Measurements from ENCODE around the gene NENF. TPM values are rescaled to one million over a fixed set of nuclear protein-coding genes. Genes with fewer than 3 reads are reported as not detected.

Gene NENF
- total RNA-seq, 2 donors from 2014 or later: 83.8 to 88.6 TPM

DNA sequence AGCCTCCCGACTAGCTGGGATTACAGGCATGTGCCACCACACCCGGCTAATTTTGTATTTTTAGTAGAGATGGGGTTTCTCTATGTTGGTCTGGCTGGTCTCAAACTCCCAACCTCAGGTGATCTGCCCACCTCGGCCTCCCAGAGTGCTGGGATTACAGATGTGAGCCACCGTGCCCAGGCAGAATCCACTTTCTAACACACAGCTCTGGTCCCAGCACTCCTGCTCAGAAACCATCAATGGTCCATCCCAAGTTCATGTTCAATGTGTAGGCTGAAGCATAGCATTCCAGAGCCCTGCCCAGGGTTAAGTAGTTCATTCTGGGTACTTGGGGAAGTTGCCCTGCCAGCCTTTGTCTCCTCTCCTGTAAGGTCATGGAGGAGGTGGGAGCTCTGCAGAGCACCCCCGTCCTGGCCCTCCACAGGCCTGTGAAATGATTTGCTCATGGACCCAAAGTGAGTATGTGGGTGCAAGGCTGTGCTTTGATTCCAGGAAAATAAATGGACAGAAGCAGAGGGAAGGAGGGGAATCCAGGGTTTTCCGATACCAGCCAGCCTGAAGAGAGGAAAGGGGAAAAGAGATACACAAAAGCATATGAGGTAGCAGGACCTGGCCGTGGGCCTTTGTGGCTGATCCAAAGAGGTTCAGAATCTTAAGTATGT, 55.2 kb downstream of the NENF start:
- intact Hi-C loops (cut with DNase I): loop anchor here in 1 of 2 donors (5.0 kb wide), 1 partner anchor 79 kb away; no protein-coding TSS in a partner anchor
- ATAC-seq (no peak), DNase-seq (no peak)

DNA sequence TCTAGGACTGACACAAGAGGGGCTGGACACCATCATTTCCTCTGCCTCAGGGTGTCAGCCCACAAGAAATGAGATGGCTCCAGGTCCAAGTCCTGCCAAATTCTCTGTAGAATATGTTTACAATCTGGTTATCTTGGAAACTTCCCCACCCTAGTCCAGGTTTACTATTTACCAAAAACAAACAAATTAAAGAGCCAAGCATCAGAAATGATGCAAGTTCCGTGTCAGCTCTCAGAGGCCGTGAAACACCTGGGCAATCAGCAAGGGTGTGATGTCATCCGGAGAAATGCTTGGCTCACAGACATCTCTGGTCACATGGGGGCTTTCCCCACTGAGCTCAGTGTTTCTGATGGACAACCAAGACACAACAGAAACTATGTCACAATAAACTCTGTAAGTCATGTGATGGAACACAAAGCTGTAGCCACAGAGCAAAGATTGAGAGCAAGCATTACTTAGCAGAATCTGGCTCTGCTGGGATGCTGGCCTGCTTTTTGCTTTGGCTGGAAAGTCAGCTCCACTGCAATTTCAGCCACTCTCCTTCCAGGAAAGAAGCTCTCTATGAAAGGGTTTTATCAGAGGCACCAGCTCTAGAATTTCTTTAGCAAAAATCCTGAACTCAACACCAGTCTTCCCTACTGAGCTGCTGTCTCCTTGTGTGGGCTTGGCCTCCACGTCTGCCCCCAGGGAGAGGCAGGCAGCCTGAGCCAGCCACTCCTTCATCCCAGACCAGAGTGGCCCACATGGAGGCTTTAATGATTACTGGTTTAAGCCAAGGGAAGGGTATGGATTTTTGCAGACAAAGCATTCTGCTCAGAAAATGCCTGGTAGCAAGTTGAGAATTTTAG, 55.9 kb downstream of the NENF start:
- DNase-seq (peak; percentile 52), ATAC-seq (peak; percentile 62 to 82)
- intact Hi-C loops (cut with DNase I): loop anchor here in 1 of 2 donors (5.0 kb wide), 1 partner anchor 79 kb away; no protein-coding TSS in a partner anchor

DNA sequence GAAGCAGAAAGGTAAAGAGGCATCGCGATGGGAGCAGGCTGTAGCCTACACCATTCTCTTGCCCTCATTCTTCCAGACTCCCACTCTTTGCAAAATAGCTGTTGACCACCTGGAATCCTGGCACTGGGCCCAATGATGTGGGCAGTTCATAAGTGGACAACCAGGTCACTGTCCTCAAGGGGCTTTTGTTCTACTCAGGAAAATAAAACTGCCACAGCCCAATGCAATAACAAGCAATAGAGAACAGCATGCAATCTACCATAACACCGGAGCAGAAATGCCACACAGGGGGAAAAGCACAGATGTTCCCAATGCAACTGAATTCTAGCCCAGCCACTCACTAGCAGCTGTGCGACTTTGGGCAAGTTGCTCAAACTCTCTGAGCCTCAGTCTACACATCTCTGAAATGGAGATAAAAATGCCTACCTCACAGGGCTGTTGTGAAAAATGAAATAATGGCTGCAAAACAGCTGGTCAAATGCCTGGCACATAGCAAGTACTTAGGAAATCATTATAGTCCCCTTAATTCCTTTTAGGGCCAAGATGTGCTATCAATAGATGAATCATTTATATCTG, 56.7 kb downstream of the NENF start:
- intact Hi-C loops (cut with DNase I): loop anchor here in 1 of 2 donors (5.0 kb wide), 1 partner anchor 78 kb away; no protein-coding TSS in a partner anchor
- no peak for DNase-seq
- no peak for ATAC-seq

DNA sequence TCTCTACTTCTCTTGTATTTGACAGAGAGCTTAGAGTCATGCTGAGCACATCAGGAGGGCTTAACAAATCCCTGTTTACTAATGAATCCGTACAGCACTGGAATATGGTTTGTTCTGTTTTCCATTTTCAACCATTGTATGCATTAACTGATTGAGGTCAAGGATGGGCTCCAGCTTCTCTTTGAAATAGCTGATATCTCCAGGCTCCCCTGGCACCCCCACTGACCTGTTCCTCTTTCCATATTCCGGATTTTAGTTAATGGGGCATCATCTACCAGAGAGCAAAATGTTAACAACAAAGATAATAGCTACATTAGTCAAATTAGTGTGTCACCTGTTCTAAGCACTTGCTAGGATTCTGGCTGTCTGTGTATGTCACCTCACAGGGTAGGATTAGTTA, 57.6 kb downstream of the NENF start:
- intact Hi-C loops (cut with DNase I): no loop called here
- no peak for ATAC-seq
- DNase-seq: no peak

DNA sequence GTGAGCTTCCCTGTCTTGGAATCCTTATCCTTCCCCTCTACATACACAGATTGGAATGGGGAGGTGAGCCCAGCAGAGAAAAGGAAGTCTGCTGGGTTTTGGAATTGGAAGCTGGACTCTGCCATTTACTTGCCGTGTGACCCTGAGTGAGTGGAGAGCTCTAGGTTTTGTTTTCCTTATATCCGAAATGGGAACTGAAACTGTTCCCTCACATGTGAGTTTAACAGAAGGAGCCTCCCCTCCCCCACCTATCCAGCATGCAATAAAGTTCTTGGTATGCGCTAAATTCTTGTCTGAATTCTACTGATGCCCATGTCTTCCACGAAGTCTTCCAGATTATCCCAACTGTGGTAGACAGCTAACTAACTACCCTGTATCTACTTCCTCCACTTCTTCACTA, 58.7 kb downstream of the NENF start:
- DNase-seq: no peak
- peak in 1 of 2 donors; percentile 23 for ATAC-seq
- intact Hi-C loops (cut with DNase I): no loop called here

Other genes with a start within 250 kb of the NENF start
- 10 to 100 TPM; 68.4 to 69.0 TPM for gene PPP2R5A, start 147.5 kb upstream of the NENF start, total RNA-seq
- gene PACC1, start 18.0 kb upstream of the NENF start, total RNA-seq: 1 to 10 TPM; 3.3 to 3.4 TPM
- 10 to 100 TPM; 19.2 to 30.7 TPM for gene ATF3, start 175.8 kb downstream of the NENF start, total RNA-seq

All from left cardiac atrium (tissue), 4 donors.